Measurements from ENCODE around the gene DEUP1.
"Not testable (repeated sequence)": the region's sequence is repeated elsewhere in the genome, so short reads cannot be mapped to it uniquely, and the experiment has no call there.

DEUP1 gene

GRCh38 chr11:93411705-93412104 is 81.2 kb downstream of the DEUP1 start:
- H3K27me3 ChIP-seq (ENCODE audit: insufficient read depth, low read length) = no peaks in the 10 kb centered on the region
- H3K4me1 ChIP-seq (ENCODE audit: insufficient read depth, low read length, severe bottlenecking) = no peaks in the 10 kb centered on the region
- H3K9ac ChIP-seq (ENCODE audit: low read length) = no peak overlapping the region
- TF ChIP-seq CTCF (IDR thresholded peaks at IDR 0.05; ENCODE audit: low read length) (no peak), EZH2 (IDR thresholded peaks at IDR 0.05; ENCODE audit: borderline replicate concordance, low read length) (no peak)
- no peaks in the 10 kb centered on the region for H3K9me3 ChIP-seq (ENCODE audit: low read length)
- H3K4me3 ChIP-seq (ENCODE audit: low read depth, low read length, poor library complexity, severe bottlenecking) = no peak overlapping the region
- H4K20me1 ChIP-seq (ENCODE audit: insufficient read depth, low read length) = no peaks in the 10 kb centered on the region
- H3K4me2 ChIP-seq (ENCODE audit: low read length) = no peak overlapping the region
- no peaks in the 10 kb centered on the region for H3K36me3 ChIP-seq (ENCODE audit: insufficient read depth, low read length)
- no peaks in the 10 kb centered on the region for H3F3A ChIP-seq (ENCODE audit: insufficient read depth, low read length)
- H3K9me2 ChIP-seq (ENCODE audit: low read depth, low read length) = no peaks in the 10 kb centered on the region
- H3K27ac ChIP-seq (ENCODE audit: low read depth, low read length, poor library complexity, severe bottlenecking) = no peak overlapping the region
- H2AFZ ChIP-seq (ENCODE audit: low read length) = no peak overlapping the region
- H3K79me2 ChIP-seq (ENCODE audit: insufficient read depth, low read length) = no peaks in the 10 kb centered on the region

- no peak overlapping the region for H3K4me3 ChIP-seq (ENCODE audit: low read depth, low read length, poor library complexity, severe bottlenecking)
Measured at GRCh38 chr11:93432247-93432646, 101.7 kb downstream of the DEUP1 start.

DNA sequence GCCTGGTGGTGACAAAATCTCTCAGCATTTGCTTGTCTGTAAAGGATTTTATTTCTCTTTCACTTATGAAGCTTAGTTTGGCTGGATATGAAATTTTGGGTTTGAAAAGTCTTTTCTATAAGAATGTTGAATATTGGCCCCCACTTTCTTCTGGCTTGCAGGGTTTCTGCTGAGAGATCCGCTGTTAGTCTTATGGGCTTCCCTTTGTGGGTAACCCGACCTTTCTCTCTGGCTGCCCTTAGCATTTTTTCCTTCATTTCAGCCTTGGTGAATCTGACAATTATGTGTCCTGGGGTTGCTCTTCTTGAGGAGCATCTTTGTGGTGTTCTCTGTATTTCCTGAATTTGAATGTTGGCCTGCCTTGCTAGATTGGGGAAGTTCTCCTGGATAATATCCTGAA is 112.7 kb downstream of the DEUP1 start:
- H3K4me1 ChIP-seq (ENCODE audit: insufficient read depth, low read length, severe bottlenecking); H3F3A ChIP-seq (ENCODE audit: insufficient read depth, low read length); H3K9ac ChIP-seq (ENCODE audit: low read length); H3K27me3 ChIP-seq (ENCODE audit: insufficient read depth, low read length); H3K27ac ChIP-seq (ENCODE audit: low read depth, low read length, poor library complexity, severe bottlenecking); H3K9me2 ChIP-seq (ENCODE audit: low read depth, low read length); H3K4me3 ChIP-seq (ENCODE audit: low read depth, low read length, poor library complexity, severe bottlenecking); H3K4me2 ChIP-seq (ENCODE audit: low read length); H4K20me1 ChIP-seq (ENCODE audit: insufficient read depth, low read length); H3K36me3 ChIP-seq (ENCODE audit: insufficient read depth, low read length); H3K9me3 ChIP-seq (ENCODE audit: low read length); H2AFZ ChIP-seq (ENCODE audit: low read length); H3K79me2 ChIP-seq (ENCODE audit: insufficient read depth, low read length): not testable (repeated sequence)

More at GRCh38 chr11:93432247-93432646, 101.7 kb downstream of the DEUP1 start:
- H3K36me3 ChIP-seq (ENCODE audit: insufficient read depth, low read length) = no peaks in the 10 kb centered on the region
- no peaks in the 10 kb centered on the region for H3K4me1 ChIP-seq (ENCODE audit: insufficient read depth, low read length, severe bottlenecking)
- no peaks in the 10 kb centered on the region for H3K9me3 ChIP-seq (ENCODE audit: low read length)
- H3K9me2 ChIP-seq (ENCODE audit: low read depth, low read length) = no peaks in the 10 kb centered on the region
- H3F3A ChIP-seq (ENCODE audit: insufficient read depth, low read length) = no peaks in the 10 kb centered on the region
- H3K9ac ChIP-seq (ENCODE audit: low read length) = no peak overlapping the region
- H3K4me2 ChIP-seq (ENCODE audit: low read length) = no peak overlapping the region
- no peaks in the 10 kb centered on the region for H3K79me2 ChIP-seq (ENCODE audit: insufficient read depth, low read length)
- no peaks in the 10 kb centered on the region for H4K20me1 ChIP-seq (ENCODE audit: insufficient read depth, low read length)
- no peak for TF ChIP-seq CTCF (IDR thresholded peaks at IDR 0.05; ENCODE audit: low read length)
- H3K27me3 ChIP-seq (ENCODE audit: insufficient read depth, low read length) = no peaks in the 10 kb centered on the region
- no peak overlapping the region for H3K27ac ChIP-seq (ENCODE audit: low read depth, low read length, poor library complexity, severe bottlenecking)
- no peak overlapping the region for H2AFZ ChIP-seq (ENCODE audit: low read length)

- Histone ChIP-seq H2AFZ (ENCODE audit: low read length) (no peak overlapping the region), H3K9ac (ENCODE audit: low read length) (no peak overlapping the region), H3K36me3 (ENCODE audit: insufficient read depth, low read length) (no peaks in the 10 kb centered on the region), H3K27ac (ENCODE audit: low read depth, low read length, poor library complexity, severe bottlenecking) (no peak overlapping the region), H3K27me3 (ENCODE audit: insufficient read depth, low read length) (no peaks in the 10 kb centered on the region), H3K9me2 (ENCODE audit: low read depth, low read length) (no peaks in the 10 kb centered on the region), H3K4me3 (ENCODE audit: low read depth, low read length, poor library complexity, severe bottlenecking) (no peak overlapping the region), H3K9me3 (ENCODE audit: low read length) (no peaks in the 10 kb centered on the region), H3K79me2 (ENCODE audit: insufficient read depth, low read length) (no peaks in the 10 kb centered on the region), H3F3A (ENCODE audit: insufficient read depth, low read length) (no peaks in the 10 kb centered on the region), H4K20me1 (ENCODE audit: insufficient read depth, low read length) (no peaks in the 10 kb centered on the region), H3K4me2 (ENCODE audit: low read length) (no peak overlapping the region), H3K4me1 (ENCODE audit: insufficient read depth, low read length, severe bottlenecking) (no peaks in the 10 kb centered on the region)
- TF ChIP-seq CTCF (IDR thresholded peaks at IDR 0.05; ENCODE audit: low read length) (no peak), EZH2 (IDR thresholded peaks at IDR 0.05; ENCODE audit: borderline replicate concordance, low read length) (no peak)
Measured at GRCh38 chr11:93444617-93445073, 114.1 kb downstream of the DEUP1 start.
